Epithelial cell of proximal tubule (primary cell): ENCODE measurements around the gene LTBP2. TPM values are rescaled to one million over a fixed set of nuclear protein-coding genes. Genes with fewer than 3 reads are reported as not detected.

Experiments
- DNase-seq: peaks from one replicate; pipeline ENCODE4 v3.0.0-alpha.2; 2011; ENCODE audit warnings: low read depth
- H3K4me3 ChIP-seq: 2 replicates; pipeline ENCODE4 v1.5.1; 2011; ENCODE audit warnings: low read depth, mild to moderate bottlenecking, low read length
- total RNA-seq: library from RNA; depleted of rRNA; stranded (reverse); fragments of >200 nt; gene quantifications from 2 replicates; pipeline ENCODE4 v1.2.3, GENCODE V29; 2015
- TF ChIP-seq, protein P1 (sequence below): conservative IDR thresholded peaks from 2 replicates; pipeline ENCODE4 v1.5.1; 2012; ENCODE audit warnings: low read depth, mild to moderate bottlenecking, low read length

LTBP2 gene
- total RNA-seq, 1 donor from 2014 or later: 33.1 TPM

- no peak for DNase-seq
- TF ChIP-seq, protein P1, sequence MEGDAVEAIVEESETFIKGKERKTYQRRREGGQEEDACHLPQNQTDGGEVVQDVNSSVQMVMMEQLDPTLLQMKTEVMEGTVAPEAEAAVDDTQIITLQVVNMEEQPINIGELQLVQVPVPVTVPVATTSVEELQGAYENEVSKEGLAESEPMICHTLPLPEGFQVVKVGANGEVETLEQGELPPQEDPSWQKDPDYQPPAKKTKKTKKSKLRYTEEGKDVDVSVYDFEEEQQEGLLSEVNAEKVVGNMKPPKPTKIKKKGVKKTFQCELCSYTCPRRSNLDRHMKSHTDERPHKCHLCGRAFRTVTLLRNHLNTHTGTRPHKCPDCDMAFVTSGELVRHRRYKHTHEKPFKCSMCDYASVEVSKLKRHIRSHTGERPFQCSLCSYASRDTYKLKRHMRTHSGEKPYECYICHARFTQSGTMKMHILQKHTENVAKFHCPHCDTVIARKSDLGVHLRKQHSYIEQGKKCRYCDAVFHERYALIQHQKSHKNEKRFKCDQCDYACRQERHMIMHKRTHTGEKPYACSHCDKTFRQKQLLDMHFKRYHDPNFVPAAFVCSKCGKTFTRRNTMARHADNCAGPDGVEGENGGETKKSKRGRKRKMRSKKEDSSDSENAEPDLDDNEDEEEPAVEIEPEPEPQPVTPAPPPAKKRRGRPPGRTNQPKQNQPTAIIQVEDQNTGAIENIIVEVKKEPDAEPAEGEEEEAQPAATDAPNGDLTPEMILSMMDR: no peak
Observed at GRCh38 chr14:74490486-74490885, 121.6 kb downstream of the LTBP2 start.

DNA sequence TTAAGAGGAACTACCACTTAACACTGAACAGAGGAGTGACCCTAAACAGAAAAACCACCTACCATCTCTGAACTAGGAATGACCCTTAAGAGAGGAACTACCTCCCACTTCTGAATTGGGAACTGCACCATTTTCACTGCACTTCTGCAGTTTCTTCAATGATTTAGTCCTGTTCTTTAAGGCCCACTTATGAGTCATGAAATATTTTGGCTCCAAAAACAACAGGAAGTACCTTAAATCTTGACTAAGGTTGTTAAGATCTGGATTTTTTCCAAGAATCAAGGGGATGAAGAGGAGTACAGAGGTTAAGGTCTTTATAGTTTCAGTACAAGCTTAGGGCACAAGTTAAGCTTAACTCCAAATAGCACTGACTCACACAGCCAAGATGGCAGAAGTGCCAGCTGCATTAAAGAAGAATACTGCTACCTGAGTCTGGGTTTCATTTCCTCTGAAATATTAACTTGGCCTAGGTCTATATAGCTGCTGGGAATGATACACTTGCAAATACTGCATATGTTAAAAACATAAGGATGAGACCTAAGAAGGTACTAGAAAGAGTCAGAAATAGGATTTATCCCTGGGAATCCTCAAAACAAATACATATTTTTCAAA, 123.1 kb downstream of the LTBP2 start:
- TF ChIP-seq, protein P1: no peak
- DNase-seq: no peak
- H3K4me3 ChIP-seq: no peak overlapping the region

More at GRCh38 chr14:74490486-74490885, 121.6 kb downstream of the LTBP2 start:
- H3K4me3 ChIP-seq: no peak overlapping the region

DNA sequence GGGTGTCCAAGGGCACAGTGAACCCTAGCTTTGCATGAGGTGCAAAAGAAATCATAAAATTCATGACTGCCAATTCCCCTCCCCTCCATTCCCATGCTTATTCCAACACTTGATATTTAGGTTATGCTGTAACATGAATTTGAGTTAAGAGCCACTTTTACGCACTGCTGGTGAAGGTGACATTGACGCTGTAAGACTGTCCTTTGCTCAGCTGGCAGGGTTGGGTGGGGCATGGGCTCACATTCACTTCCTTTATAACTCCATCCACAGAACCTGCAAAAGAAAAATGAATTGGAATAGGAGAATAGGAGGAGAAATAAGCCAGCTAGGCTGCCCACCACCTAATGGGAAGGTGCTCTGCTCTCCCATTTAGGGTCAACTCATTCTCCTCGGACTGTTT, 125.9 kb downstream of the LTBP2 start:
- DNase-seq: no peak
- TF ChIP-seq, protein P1: no peak
- H3K4me3 ChIP-seq: no peak overlapping the region

GRCh38 chr14:74483321-74483720, 128.7 kb downstream of the LTBP2 start:
- no peak for DNase-seq
- TF ChIP-seq, protein P1: no peak
- no peak overlapping the region for H3K4me3 ChIP-seq

DNA sequence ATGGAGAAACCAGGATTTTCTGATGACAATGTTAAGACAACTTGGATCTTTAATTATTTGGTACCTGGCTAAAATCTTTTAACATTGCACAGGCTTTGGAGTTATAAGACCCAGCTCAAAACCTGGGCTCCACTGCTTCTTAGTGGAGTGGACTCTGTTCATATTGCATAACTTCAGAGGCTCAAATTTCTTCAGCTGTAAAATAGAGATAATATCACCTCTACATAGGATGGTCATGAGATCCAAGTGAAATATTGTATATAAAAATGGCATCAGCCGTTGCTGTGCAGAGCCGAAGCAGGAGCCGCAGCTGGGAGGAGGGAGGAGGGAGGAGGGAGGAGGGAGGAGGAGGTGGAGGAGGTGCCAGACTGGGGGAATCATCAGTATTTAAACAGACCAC, 129.5 kb downstream of the LTBP2 start:
- no peak overlapping the region for H3K4me3 ChIP-seq
- TF ChIP-seq, protein P1: no peak
- DNase-seq: no peak

- TF ChIP-seq, protein P1: no peak
- no peak for DNase-seq
- H3K4me3 ChIP-seq: no peak overlapping the region
Observed at GRCh38 chr14:74480046-74480445, 132.0 kb downstream of the LTBP2 start.

- TF ChIP-seq, protein P1: peak; percentile 96
Observed at GRCh38 chr14:74478996-74479635, 132.9 kb downstream of the LTBP2 start.

More at GRCh38 chr14:74478996-74479635, 132.9 kb downstream of the LTBP2 start:
- H3K4me3 ChIP-seq: no peak overlapping the region
- DNase-seq: no peak
